Measurements from ENCODE around the gene FAM184B.

The FAM184B gene

DNA sequence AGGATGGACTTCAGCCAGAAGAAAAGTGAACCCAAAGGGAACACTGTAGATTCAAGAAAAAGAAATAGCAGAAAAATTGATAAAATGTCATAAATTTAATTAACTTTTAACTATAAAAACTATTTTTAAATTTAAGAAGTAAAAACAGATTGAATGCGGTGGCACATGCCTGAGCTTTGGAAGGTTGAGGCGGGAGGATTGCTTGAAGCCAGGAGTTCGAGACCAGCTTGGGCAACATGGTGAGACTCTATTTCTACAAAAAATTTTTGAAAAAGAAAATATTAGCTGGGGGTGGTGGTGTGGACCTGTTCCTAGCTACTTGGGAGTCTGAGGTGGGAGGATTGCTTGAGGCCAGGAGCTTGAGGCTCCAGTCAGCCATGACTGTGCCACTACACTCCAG is 3.0 kb downstream of the FAM184B start:
- DNase-seq (ENCODE audit: extremely low read depth in 1 of 2, low read depth in 1 of 2), result no peak

- DNase-seq (ENCODE audit: extremely low read depth in 1 of 2, low read depth in 1 of 2), result no peak
Observed at GRCh38 chr4:17773135-17773698, 8.2 kb downstream of the FAM184B start.

GRCh38 chr4:17771284-17771908 is 10.0 kb downstream of the FAM184B start:
- DNase-seq (ENCODE audit: extremely low read depth in 1 of 2, low read depth in 1 of 2), result no peak

GRCh38 chr4:17770845-17771244 is 10.6 kb downstream of the FAM184B start:
- DNase-seq (ENCODE audit: extremely low read depth in 1 of 2, low read depth in 1 of 2), result no peak

DNA sequence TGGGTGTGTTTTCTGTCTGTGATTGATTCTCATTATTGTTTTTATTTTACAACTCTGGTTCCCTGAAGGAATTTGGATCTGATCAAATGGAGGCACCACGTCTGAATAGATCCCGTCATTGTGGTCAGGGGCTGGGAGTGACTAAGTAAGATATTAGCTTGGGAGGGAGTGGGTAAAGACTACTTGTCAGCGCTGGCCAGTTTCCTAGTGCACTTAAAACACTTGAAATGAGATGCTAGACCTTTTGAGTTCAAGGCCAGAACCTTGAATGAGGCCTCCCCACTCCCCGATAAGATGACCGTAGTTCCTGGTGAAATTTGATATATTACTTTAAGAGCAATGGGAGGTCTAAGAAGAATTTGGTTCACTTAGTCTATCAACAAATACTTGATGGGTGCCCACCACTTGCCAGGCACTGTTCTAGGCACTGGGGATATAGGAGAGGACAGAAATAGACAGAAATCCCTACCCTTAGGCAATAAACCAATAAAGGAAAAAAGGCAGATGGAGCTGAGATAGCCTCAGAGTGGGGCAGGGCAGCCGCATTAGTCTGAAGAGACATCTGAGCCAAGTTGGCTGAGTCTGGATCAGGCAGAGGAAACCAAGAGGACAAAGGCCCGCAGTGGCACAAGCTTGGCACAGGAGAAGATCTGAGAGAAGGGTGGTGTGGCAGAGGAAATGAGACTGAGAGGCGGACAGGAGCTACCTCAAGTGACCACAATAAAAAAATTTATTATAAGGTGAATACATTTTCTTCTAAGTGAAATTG is 11.8 kb downstream of the FAM184B start:
- no peak for DNase-seq (ENCODE audit: extremely low read depth in 1 of 2, low read depth in 1 of 2)

DNA sequence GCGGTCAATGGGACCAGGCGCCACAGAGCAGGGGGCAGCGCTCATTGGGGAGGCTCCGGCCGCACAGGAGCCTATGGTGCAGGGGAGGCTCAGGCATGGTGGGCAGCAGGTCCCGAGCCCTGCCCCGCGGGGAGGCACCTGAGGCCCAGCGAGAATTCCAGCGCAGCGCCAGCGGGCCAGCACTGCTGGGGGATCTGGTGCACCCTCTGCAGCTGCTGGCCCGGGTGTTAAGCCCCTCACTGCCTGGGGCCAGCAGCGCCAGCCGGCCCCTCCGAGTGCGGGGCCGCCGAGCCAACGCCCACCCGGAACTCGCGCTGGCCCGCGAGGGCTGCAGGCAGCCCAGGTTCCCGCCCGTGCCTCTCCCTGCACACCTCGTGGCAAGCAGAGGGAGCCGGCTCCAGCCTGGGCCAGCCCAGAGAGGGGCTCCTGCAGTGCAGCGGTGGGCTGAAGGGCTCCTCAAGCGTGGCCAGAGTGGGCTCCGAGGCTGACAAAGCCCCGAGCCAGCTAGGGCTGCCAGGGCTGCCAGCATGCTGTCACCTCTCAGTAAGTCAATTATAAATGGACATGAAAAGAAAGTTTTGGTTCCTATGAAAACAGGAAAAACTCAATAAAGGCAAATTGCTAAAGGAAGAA is 14.5 kb downstream of the FAM184B start:
- no peak for DNase-seq (ENCODE audit: extremely low read depth in 1 of 2, low read depth in 1 of 2)

DNA sequence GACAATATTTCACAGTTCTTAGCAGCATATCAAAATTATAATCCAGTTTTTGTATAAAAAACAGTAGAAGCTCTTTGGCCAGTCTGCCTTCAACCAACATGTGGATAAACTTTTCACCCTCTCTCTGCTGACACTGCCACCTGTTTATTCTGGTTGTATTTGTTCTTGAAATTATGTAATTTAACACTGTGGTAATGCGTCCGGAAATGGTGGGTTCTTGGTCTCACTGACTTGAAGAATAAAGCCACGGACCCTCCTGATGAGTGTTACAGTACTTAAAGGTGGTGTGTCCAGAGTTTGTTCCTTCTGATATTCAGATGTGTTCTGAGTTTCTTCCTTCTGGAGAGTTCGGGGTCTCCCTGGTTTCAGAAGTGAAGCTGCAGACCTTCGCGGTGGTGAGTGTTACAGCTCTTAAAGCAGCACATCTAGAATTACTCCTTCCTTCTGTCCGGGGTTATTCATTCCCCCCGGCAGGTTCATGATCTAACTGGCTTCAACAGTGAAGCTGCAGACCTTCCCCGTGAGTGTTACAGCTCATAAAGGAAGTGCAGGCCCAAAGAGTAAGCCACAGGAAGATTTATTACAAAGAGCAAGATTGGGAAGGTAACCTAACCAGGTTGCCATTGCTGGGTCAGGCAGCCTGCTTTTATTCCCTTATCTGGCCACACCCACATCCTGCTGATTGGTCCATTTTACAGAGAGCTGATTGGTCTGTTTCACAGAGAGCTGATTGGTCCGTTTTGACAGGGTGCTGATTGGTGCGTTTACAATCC is 15.7 kb downstream of the FAM184B start:
- DNase-seq (ENCODE audit: extremely low read depth in 1 of 2, low read depth in 1 of 2), result no peak

DNA sequence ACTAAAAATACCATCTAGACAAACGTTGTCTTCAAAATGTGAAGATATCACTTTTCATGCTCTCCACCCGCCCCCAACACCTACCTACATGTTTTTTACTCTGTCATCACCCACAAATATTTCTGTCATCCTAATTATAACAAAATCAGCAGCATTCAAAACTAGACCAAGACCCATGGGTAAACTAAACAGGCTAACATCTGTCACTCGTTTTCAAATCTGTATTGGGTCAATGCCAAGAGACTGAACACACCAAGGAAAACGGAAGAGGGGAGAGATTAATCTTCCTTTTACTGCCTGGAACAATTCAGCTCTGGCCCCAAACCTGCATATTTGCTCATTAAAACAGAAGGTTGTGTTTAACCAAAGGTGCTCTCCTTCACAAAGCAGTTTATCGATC is 17.5 kb downstream of the FAM184B start:
- DNase-seq (ENCODE audit: extremely low read depth in 1 of 2, low read depth in 1 of 2), result no peak

DNA sequence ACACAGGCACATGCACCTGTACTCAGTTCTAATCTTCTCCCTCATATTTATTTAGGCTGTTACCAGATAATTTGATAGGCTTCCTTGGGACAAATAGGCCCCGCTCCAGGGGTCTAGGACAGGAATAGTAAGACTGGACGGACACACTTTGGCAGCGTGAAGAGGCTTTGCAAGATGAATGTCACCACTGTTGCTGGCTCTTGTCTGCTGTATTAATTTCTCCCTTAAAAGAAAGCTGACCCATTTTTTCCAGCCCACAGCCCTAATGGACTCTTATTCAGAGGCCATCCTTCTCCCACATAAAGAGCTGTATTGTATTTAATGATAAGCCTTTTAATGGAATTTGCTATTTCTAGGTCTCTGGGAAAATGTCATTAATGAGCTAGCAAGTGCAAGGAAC is 18.0 kb downstream of the FAM184B start:
- no peak for DNase-seq (ENCODE audit: extremely low read depth in 1 of 2, low read depth in 1 of 2)

DNA sequence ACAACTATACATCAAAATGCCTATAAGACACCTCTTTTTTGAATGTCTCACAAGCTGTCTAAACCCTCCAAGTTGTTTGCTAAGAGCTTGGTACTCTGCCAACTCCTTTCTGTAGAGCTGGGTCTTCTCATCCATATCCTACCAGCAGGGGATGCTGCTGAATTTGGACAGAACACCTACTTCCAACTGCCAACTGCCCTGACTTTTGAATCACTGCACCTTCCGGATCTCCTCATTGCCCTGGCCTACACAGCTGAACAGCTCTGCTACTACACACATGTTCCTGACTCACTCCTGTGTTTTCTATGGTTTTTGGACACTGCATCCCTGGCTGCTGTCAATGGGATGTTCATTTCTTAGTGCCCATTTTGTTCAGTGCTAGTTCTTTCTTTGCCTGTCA is 18.7 kb downstream of the FAM184B start:
- DNase-seq (ENCODE audit: extremely low read depth in 1 of 2, low read depth in 1 of 2), result no peak

GRCh38 chr4:17761062-17761461 is 20.4 kb downstream of the FAM184B start:
- no peak for DNase-seq (ENCODE audit: extremely low read depth in 1 of 2, low read depth in 1 of 2)

- DNase-seq (ENCODE audit: extremely low read depth in 1 of 2, low read depth in 1 of 2), result no peak
Observed at GRCh38 chr4:17760626-17761025, 20.8 kb downstream of the FAM184B start.

DNA sequence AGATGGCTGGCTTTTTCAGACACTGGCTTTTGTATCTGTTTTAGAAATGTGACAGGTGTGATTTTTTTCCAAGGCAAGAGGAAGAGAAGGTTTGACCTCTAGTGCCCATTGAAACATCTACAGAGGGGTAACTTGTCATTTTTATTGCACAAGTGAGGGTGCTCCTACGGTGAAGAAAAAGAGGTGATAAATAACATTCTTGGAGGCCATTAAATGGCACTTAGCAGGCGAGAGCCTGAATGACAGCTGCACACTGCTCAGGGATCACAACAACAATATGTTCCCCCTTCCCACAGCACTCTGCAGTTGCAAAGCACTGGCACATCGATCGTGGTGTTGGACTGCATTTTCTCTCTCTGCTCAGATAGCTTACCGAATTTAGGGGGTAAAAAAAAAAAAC is 22.9 kb downstream of the FAM184B start:
- no peak for DNase-seq (ENCODE audit: extremely low read depth in 1 of 2, low read depth in 1 of 2)

DNA sequence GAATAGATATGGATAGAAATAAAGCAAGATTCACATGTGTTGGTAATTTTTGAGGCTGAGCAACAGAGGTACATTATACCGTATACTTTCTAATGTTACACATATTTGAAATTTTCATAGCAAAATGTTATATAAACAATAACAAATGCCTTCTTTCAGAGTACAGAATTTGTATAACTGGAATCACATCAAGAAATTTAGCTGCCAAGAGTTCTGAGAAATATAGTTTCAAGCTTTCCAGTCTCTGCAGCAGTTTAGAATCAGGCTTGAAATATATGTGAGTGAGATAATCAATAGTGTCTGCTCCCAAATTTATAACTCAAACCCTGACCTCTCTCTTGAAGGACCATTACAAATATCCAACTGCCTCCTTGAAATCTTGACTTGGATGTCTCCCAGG is 23.8 kb downstream of the FAM184B start:
- DNase-seq (ENCODE audit: extremely low read depth in 1 of 2, low read depth in 1 of 2), result no peak

DNA sequence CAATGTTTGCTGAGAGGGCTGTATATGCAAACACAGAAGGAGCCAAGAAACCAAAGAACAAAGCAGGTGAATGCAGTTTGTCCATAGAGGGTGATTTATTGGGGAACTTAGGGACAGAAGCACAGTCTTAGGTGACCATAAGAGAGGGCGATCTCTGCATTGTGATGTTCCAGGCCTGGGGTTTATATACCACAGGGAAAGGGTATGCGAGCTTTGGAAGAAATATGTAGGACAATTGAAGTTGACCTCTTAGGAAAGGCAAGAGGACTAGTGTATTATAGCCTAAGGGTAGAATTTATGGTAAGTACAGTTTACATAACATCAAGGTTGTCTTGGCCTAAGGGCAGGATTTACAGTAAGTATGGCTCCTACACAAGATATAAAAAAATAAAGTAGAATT is 27.8 kb downstream of the FAM184B start:
- no peak for DNase-seq (ENCODE audit: extremely low read depth in 1 of 2, low read depth in 1 of 2)

GRCh38 chr4:17740702-17741101 is 40.7 kb downstream of the FAM184B start:
- DNase-seq (ENCODE audit: extremely low read depth in 1 of 2, low read depth in 1 of 2), result no peak

DNA sequence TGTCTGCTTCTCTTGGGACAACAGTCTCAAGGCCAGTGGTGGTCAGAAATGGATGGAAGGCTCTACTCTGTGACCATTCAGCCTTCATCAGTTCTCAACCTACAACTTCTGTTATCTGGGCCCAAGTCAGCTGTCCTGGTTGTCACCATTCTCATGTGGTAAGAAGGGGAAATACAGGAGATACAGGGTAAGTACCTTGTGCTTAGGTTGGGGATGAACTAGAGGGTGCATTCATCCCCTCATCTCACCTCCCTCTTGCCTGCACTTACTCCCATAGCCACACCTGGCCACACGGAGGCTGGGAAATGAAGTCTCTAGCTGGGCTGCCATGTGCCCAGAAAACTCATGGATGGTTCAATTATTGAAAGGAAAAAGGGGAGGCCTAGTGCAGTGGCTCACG is 44.9 kb downstream of the FAM184B start:
- DNase-seq (ENCODE audit: extremely low read depth in 1 of 2, low read depth in 1 of 2), result no peak

DNA sequence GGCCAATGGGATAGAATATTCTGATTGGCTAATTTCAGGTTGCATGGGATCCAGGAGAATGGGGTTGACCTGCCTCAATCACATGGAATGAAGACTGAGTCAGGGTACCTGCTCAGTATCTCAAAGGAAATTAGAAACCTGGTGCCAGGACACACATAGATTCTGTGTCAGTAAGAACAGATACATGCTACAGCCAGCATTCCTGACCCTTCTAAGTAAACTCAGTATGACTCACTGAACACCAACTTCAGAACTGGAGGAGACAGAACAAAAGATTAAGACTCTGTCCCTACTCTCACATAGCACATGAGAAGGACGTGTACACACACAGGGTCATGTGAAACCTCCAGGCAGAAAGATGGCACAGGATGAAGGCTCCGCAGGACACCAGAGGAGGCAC is 54.5 kb downstream of the FAM184B start:
- DNase-seq (ENCODE audit: extremely low read depth in 1 of 2, low read depth in 1 of 2), result no peak

- no peak for DNase-seq (ENCODE audit: extremely low read depth in 1 of 2, low read depth in 1 of 2)
Observed at GRCh38 chr4:17723648-17724047, 57.8 kb downstream of the FAM184B start.

- no peak for DNase-seq (ENCODE audit: extremely low read depth in 1 of 2, low read depth in 1 of 2)
Observed at GRCh38 chr4:17722356-17722700, 59.1 kb downstream of the FAM184B start.

All from stimulated activated CD8-positive, alpha-beta memory T cell treated with anti-CD3 and anti-CD28 coated beads, Interleukin-7, amount 100 ng/mL, for 48 hours (primary cell).